Common myeloid progenitor, CD34-positive (primary cell): ENCODE data around the gene DCPS.
"Not testable (repeated sequence)": the region's sequence is repeated elsewhere in the genome, so short reads cannot be mapped to it uniquely, and the experiment has no call there.

Source experiments
- CTCF ChIA-PET: fragments of 350-600 bp; sonication (Branson Sonifier 250); formaldehyde crosslinking; loops from one replicate; lab custom pipeline; 2021; ENCODE audit warnings: antibody characterized with exemption; lab: Charles Lee
- POLR2A ChIA-PET: fragments of 350-600 bp; sonication (Branson Sonifier 250); formaldehyde crosslinking; loops from one replicate; lab custom pipeline; 2021; ENCODE audit warnings: antibody characterized with exemption; lab: Charles Lee
- DNase-seq, 3 donors: peaks; one replicate each; pipeline versions ENCODE4 v3.0.0 to v3.0.0-alpha.2; 2013
- H3K27ac ChIP-seq, 2 experiments: 1 replicate in 1 of 2; 2 replicates in 1 of 2; pipeline ENCODE4 v1.7.0; 2013; ENCODE audit warnings: inconsistent platforms in 2 of 2, low read length in 2 of 2, mild to moderate bottlenecking in 2 of 2, low read depth in 1 of 2, moderate library complexity in 1 of 2; ENCODE audit not compliant: severe bottlenecking in 2 of 2, insufficient read depth in 1 of 2, poor library complexity in 1 of 2
- H3K27me3 ChIP-seq, 5 experiments: replicated peaks in 2 of 5; 1 replicate in 3 of 5; 2 replicates in 2 of 5; pipeline versions ENCODE4 v1.6.1 to v1.7.0; 2013; ENCODE audit warnings: low read length in 4 of 5, mild to moderate bottlenecking in 2 of 5, moderate library complexity in 2 of 5, inconsistent platforms in 1 of 5; ENCODE audit not compliant: insufficient read depth in 5 of 5, control insufficient read depth in 4 of 5
- H3K36me3 ChIP-seq, 4 experiments: 1 replicate in 2 of 4; 2 replicates in 2 of 4; pipeline versions ENCODE4 v1.6.1 to v1.7.0; 2013; ENCODE audit warnings: low read length in 3 of 4, control low read depth in 1 of 4, mild to moderate bottlenecking in 1 of 4; ENCODE audit not compliant: control insufficient read depth in 4 of 4, insufficient read depth in 4 of 4
- H3K4me1 ChIP-seq, 4 experiments: 1 replicate in 3 of 4; 2 replicates in 1 of 4; pipeline versions ENCODE4 v1.6.1 to v1.7.1; 2013; ENCODE audit warnings: low read length in 3 of 4, mild to moderate bottlenecking in 3 of 4, control low read depth in 1 of 4, inconsistent platforms in 1 of 4, moderate library complexity in 1 of 4; ENCODE audit not compliant: control insufficient read depth in 4 of 4, insufficient read depth in 4 of 4; ENCODE audit errors: control extremely low read depth in 1 of 4
- H3K4me3 ChIP-seq, 7 experiments: 1 replicate in 4 of 7; 2 replicates in 3 of 7; pipeline versions ENCODE4 v1.5.1 to v1.7.0; 2013; ENCODE audit warnings: mild to moderate bottlenecking in 7 of 7, low read length in 6 of 7, moderate library complexity in 6 of 7, inconsistent platforms in 2 of 7, low read depth in 2 of 7, control low read depth in 1 of 7; ENCODE audit not compliant: insufficient read depth in 4 of 7, control insufficient read depth in 1 of 7; ENCODE audit errors: extremely low read depth in 1 of 7
- H3K9me3 ChIP-seq, 5 experiments: 1 replicate in 4 of 5; 2 replicates in 1 of 5; pipeline versions ENCODE4 v1.6.1 to v1.7.1; 2013; ENCODE audit warnings: low read length in 4 of 5, mild to moderate bottlenecking in 2 of 5, inconsistent platforms in 1 of 5, low read depth in 1 of 5, moderate library complexity in 1 of 5; ENCODE audit not compliant: control insufficient read depth in 4 of 5, insufficient read depth in 2 of 5; ENCODE audit errors: control extremely low read depth in 1 of 5
- WGBS: methylation state at CpG from one replicate; pipeline ENCODE4 v1.1.5; 2013; ENCODE audit not compliant: insufficient coverage; 5-methylcytosine and 5-hydroxymethylcytosine counted together

The DCPS gene

GRCh38 chr11:126373389-126374066 lies 69.7 kb downstream of the DCPS start:
- CTCF ChIA-PET: interaction anchor here (2.8 kb wide), 1 partner anchor 10 kb away, joined by 8 read pairs; no protein-coding TSS in a partner anchor
- POLR2A ChIA-PET, DNase-seq: not testable (repeated sequence)

DNA sequence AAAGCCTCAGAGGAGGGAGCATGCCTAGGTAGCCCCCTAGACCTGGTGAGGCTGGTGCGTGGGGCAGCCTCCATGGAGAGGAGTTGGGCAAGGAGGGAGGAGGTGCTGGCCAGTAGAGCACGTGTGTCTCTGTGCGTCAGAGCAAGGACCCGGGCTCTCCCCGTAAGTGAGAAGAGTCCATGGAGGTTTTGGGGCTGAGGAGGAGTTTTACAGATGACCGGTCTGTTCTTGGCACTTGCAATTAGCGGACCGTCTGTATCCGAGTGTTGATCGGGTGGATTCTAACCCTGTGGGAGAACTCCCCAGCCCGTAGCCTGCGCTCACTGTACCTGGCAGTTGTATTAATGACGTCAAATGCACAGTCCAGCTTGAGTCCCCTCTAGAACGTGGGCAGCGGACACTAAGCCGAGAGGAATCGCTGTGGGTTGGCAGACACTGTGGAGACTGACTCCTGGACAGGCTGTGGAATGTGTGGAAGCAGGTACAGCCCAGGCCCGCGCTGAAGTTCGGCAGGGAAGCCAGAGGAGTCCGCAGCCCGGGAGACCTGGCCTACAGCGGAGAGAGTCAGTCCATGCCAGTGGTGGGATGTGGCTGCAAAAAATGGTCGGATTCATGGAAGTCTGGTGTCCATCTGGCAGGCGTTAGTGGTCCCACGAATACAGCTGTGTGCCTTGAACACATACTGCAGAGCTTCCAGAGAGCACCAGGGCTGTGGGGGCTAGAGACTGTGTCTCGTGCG lies 70.9 kb downstream of the DCPS start:
- DNase-seq, H3K27me3 ChIP-seq, POLR2A ChIA-PET, CTCF ChIA-PET, H3K9me3 ChIP-seq, H3K27ac ChIP-seq, H3K4me3 ChIP-seq: not testable (repeated sequence)
- Histone ChIP-seq H3K4me1 (peaks cover 4 to 33% (median 15%) of the 10 kb centered on the region in 4 experiments), H3K36me3 (peaks cover 0 to 13% (median 0%) of the 10 kb centered on the region in 4 experiments)
- 100% methylated on average over 10 of the region's 28 CpGs for WGBS

More at GRCh38 chr11:126373389-126374066, 69.7 kb downstream of the DCPS start:
- H3K27ac ChIP-seq, H3K9me3 ChIP-seq, H3K4me3 ChIP-seq, H3K27me3 ChIP-seq: not testable (repeated sequence)
- peaks cover 0 to 11% (median 0%) of the 10 kb centered on the region in 4 experiments for H3K36me3 ChIP-seq
- peaks cover 10 to 45% (median 26%) of the 10 kb centered on the region in 4 experiments for H3K4me1 ChIP-seq
- 89% methylated on average over 7 of the region's 12 CpGs for WGBS

DNA sequence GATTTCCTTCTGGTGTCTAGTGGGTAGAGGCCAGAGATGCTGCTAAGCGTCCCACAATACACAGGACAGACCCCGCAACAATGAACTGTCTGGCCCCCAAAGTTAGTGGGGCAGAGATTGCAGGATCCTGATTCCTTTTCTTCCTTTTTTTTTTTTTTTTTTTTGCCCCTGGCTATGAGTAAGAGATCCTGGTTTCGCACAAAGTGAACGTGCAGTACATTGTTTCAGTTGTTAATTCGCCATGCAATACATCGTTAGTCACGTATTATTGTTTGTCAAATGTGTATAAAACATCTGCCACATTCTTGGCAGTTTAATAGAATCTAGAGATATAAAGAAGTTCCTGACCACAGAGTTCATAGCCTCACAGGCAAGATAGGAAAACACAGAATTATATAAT lies 71.9 kb downstream of the DCPS start:
- CTCF ChIA-PET: no interaction called here
- Histone ChIP-seq H3K4me1 (peaks cover 0 to 23% (median 12%) of the 10 kb centered on the region in 4 experiments), H3K36me3 (peaks cover 0 to 16% (median 0%) of the 10 kb centered on the region in 4 experiments), H3K27ac (no peak overlapping the region), H3K9me3 (no peaks in the 10 kb centered on the region), H3K4me3 (no peak overlapping the region), H3K27me3 (no peaks in the 10 kb centered on the region)
- POLR2A ChIA-PET: no interaction called here
- 87% methylated on average over 4 of the region's 7 CpGs for WGBS
- no peak for DNase-seq

- 75% methylated on average over 1 of the region's 4 CpGs for WGBS
- peaks cover 0 to 25% (median 17%) of the 10 kb centered on the region in 4 experiments for H3K4me1 ChIP-seq
- POLR2A ChIA-PET: no interaction called here
These were observed 74.9 kb downstream of the DCPS start for GRCh38 chr11:126378763-126379162.

DNA sequence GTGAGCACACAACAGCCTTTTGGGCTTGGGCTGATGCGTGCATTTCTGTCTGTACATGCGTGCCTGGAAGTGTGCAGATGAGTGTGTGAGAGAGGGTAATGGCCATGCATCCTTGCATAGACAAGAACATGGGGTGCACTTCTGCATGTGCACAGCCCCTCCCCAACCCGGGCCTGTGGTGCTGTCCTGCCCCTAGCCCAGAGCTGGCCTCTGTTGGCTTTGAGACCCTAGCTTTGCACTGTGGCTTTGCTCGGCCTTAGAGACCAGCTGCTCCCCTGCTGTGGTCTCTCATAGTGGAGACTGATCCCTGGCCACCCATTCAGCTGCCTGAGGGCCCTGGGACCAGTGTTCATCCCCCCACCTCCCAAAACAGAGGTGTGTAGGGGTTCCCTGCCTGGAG lies 77.0 kb downstream of the DCPS start:
- CTCF ChIA-PET: interaction anchor here (0.9 to 2.4 kb wide), 2 partner anchors 10 to 12 kb away, joined by 3 to 7 read pairs; no protein-coding TSS in a partner anchor
- no peak overlapping the region for H3K4me3 ChIP-seq
- no peak for DNase-seq

More at GRCh38 chr11:126378763-126379162, 74.9 kb downstream of the DCPS start:
- Histone ChIP-seq H3K9me3 (no peaks in the 10 kb centered on the region), H3K27me3 (no peaks in the 10 kb centered on the region), H3K4me3 (no peak overlapping the region), H3K27ac (no peak overlapping the region), H3K36me3 (peaks cover 0 to 12% (median 0%) of the 10 kb centered on the region in 4 experiments)
- DNase-seq: peak in 1 of 3 donors; percentile 27
- CTCF ChIA-PET: interaction anchor here (1.5 kb wide), 1 partner anchor 68 kb away, joined by 5 read pairs; no protein-coding TSS in a partner anchor

DNA sequence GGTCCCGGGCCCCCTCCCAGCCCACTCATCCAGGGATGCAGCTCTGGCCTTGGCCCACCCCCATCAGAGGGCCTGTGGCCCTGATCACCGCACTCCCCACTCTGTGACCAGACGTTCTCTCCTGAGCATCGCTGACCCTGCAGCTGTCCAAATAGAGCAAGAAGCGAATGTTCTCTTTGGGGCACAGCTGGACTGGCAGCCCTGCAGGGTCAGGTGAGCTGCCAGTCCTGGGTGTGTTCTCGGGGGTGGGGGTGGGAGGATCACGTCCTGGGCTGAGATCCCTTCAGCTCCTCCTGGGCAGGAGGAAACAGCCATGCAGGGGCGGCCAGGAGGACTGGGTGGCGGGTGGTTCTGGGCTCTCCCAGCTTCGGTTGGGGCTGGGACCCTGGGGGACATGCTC lies 78.1 kb downstream of the DCPS start:
- H3K9me3 ChIP-seq, CTCF ChIA-PET, H3K27ac ChIP-seq, H3K27me3 ChIP-seq, DNase-seq, H3K4me3 ChIP-seq, POLR2A ChIA-PET: not testable (repeated sequence)
- Histone ChIP-seq H3K4me1 (peaks cover under 1 to 49% (median 31%) of the 10 kb centered on the region in 4 experiments), H3K36me3 (peaks cover 0 to 12% (median 0%) of the 10 kb centered on the region in 4 experiments)
- 80% methylated on average over 1 of the region's 10 CpGs for WGBS

More for the DNA sequence above, 77.0 kb downstream of the DCPS start:
- Histone ChIP-seq H3K27ac (no peak overlapping the region), H3K27me3 (no peaks in the 10 kb centered on the region), H3K4me1 (peaks cover 0 to 38% (median 23%) of the 10 kb centered on the region in 4 experiments), H3K9me3 (no peaks in the 10 kb centered on the region), H3K36me3 (peaks cover 0 to 12% (median 0%) of the 10 kb centered on the region in 4 experiments)
- 95% methylated on average over 3 of the region's 4 CpGs for WGBS
- POLR2A ChIA-PET: no interaction called here
